ENCODE measurements around the gene NPM1. TPM values are rescaled to one million over a fixed set of nuclear protein-coding genes. Genes with fewer than 3 reads are reported as not detected.

NPM1 gene
- total and polyA plus RNA-seq, 12 donors: 248 to 1,064 (median 465) TPM

- DNase-seq: no peak
- ATAC-seq: no peak
- H3K36me3 ChIP-seq: no peaks in the 10 kb centered on the region
- no peak overlapping the region for H3K4me3 ChIP-seq
- peak overlapping the region in 6 of 10 donors; percentile 18 to 90 (median 86) for H3K27ac ChIP-seq
- peaks cover 15 to 73% (median 36%) of the 10 kb centered on the region in 9 donors for H3K4me1 ChIP-seq
- H3K9me3 ChIP-seq: no peaks in the 10 kb centered on the region
- intact Hi-C loops (cut with DNase I): loop anchor here in 6 of 10 donors (5.0 to 10.0 kb wide), 9 partner anchors 52 to 322 kb away; no protein-coding TSS in a partner anchor
- peaks cover 0 to 35% (median 0%) of the 10 kb centered on the region in 7 donors for H3K27me3 ChIP-seq
- WGBS, 2 donors: 88 to 94% methylated on average over 2 of the region's 2 CpGs
- TF ChIP-seq CTCF (IDR thresholded peaks at IDR 0.05): no peak
Measured at GRCh38 chr5:171422495-171422894, 34.8 kb downstream of the NPM1 start.

- Histone ChIP-seq H3K4me1 (peaks cover 14 to 75% (median 36%) of the 10 kb centered on the region in 9 donors), H3K27me3 (peaks cover 0 to 35% (median 0%) of the 10 kb centered on the region in 7 donors), H3K27ac (peak overlapping the region in 6 of 10 donors; percentile 18 to 90 (median 86)), H3K36me3 (no peaks in the 10 kb centered on the region), H3K4me3 (no peak overlapping the region), H3K9me3 (no peaks in the 10 kb centered on the region)
- TF ChIP-seq CTCF (IDR thresholded peaks at IDR 0.05): no peak
- intact Hi-C loops (cut with DNase I): loop anchor here in 6 of 10 donors (5.0 to 10.0 kb wide), 9 partner anchors 52 to 322 kb away; no protein-coding TSS in a partner anchor
- ATAC-seq (peak in 3 of 8 donors; percentile 1 to 31 (median 6)), DNase-seq (peak in 1 of 2 donors; percentile 45)
- 66 to 76% methylated on average over 26 of the region's 26 CpGs for WGBS, 2 donors
Measured at GRCh38 chr5:171422902-171423663, 35.4 kb downstream of the NPM1 start.

GRCh38 chr5:171424726-171425125, 37.1 kb downstream of the NPM1 start:
- DNase-seq: no peak
- Histone ChIP-seq H3K9me3 (no peaks in the 10 kb centered on the region), H3K27me3 (peaks cover 0 to 24% (median 0%) of the 10 kb centered on the region in 7 donors), H3K4me3 (no peak overlapping the region), H3K36me3 (no peaks in the 10 kb centered on the region), H3K27ac (peak overlapping the region in 1 of 10 donors; percentile 21), H3K4me1 (peaks cover 8 to 71% (median 24%) of the 10 kb centered on the region in 9 donors)
- no peak for ATAC-seq
- intact Hi-C loops (cut with DNase I): loop anchor here in 6 of 10 donors (5.0 to 10.0 kb wide), 9 partner anchors 50 to 320 kb away; no protein-coding TSS in a partner anchor
- TF ChIP-seq CTCF (IDR thresholded peaks at IDR 0.05): no peak
- WGBS, 2 donors: 55 to 60% methylated on average over 5 of the region's 5 CpGs

- H3K36me3 ChIP-seq: no peaks in the 10 kb centered on the region
- peaks cover 0 to 14% (median 0%) of the 10 kb centered on the region in 7 donors for H3K27me3 ChIP-seq
- DNase-seq (no peak), ATAC-seq (no peak)
- no peaks in the 10 kb centered on the region for H3K9me3 ChIP-seq
- H3K4me1 ChIP-seq: peaks cover 3 to 63% (median 18%) of the 10 kb centered on the region in 9 donors
- H3K27ac ChIP-seq: no peak overlapping the region
- no peak overlapping the region for H3K4me3 ChIP-seq
- intact Hi-C loops (cut with DNase I): loop anchor here in 5 of 10 donors (5.0 to 10.0 kb wide), 8 partner anchors 49 to 319 kb away; no protein-coding TSS in a partner anchor
- WGBS, 2 donors: 80 to 86% methylated on average over 14 of the region's 14 CpGs
- no peak for TF ChIP-seq CTCF (IDR thresholded peaks at IDR 0.05)
Measured at GRCh38 chr5:171425596-171426244, 38.1 kb downstream of the NPM1 start.

Measured in heart right ventricle (tissue), 16 donors.